Measurements from ENCODE around the gene OSBPL3.
A peak's percentile ranks its signal among the peaks of the same experiment; 100 is the strongest.

OSBPL3 gene

GRCh38 chr7:24894429-24895221, 85.4 kb downstream of the OSBPL3 start:
- no peak for DNase-seq (ENCODE audit: low read depth)

- no peak for DNase-seq (ENCODE audit: low read depth)
Measured at GRCh38 chr7:24891311-24891735, 88.7 kb downstream of the OSBPL3 start.

- DNase-seq (ENCODE audit: low read depth) = no peak
Measured at GRCh38 chr7:24889611-24890010, 90.4 kb downstream of the OSBPL3 start.

- no peak for DNase-seq (ENCODE audit: low read depth)
Measured at GRCh38 chr7:24888653-24889052, 91.3 kb downstream of the OSBPL3 start.

- DNase-seq (ENCODE audit: low read depth) = no peak
Measured at GRCh38 chr7:24885716-24886115, 94.3 kb downstream of the OSBPL3 start.

- no peak for DNase-seq (ENCODE audit: low read depth)
Measured at GRCh38 chr7:24885305-24885704, 94.7 kb downstream of the OSBPL3 start.

- DNase-seq (ENCODE audit: low read depth) = no peak
Measured at GRCh38 chr7:24884401-24884800, 95.6 kb downstream of the OSBPL3 start.

- DNase-seq (ENCODE audit: low read depth) = no peak
Measured at GRCh38 chr7:24883622-24884013, 96.4 kb downstream of the OSBPL3 start.

GRCh38 chr7:24882989-24883621, 96.9 kb downstream of the OSBPL3 start:
- peak; percentile 72 for DNase-seq (ENCODE audit: low read depth)

- no peak for DNase-seq (ENCODE audit: low read depth)
Measured at GRCh38 chr7:24881623-24882022, 98.4 kb downstream of the OSBPL3 start.

GRCh38 chr7:24880886-24881285, 99.1 kb downstream of the OSBPL3 start:
- no peak for DNase-seq (ENCODE audit: low read depth)

GRCh38 chr7:24879291-24879690, 100.7 kb downstream of the OSBPL3 start:
- DNase-seq (ENCODE audit: low read depth) = no peak

- DNase-seq (ENCODE audit: low read depth) = no peak
Measured at GRCh38 chr7:24877790-24878311, 102.1 kb downstream of the OSBPL3 start.

- no peak for DNase-seq (ENCODE audit: low read depth)
Measured at GRCh38 chr7:24874791-24875190, 105.2 kb downstream of the OSBPL3 start.

GRCh38 chr7:24873944-24874343, 106.0 kb downstream of the OSBPL3 start:
- no peak for DNase-seq (ENCODE audit: low read depth)

GRCh38 chr7:24871770-24872169, 108.2 kb downstream of the OSBPL3 start:
- DNase-seq (ENCODE audit: low read depth) = no peak

- no peak for DNase-seq (ENCODE audit: low read depth)
Measured at GRCh38 chr7:24870766-24871165, 109.2 kb downstream of the OSBPL3 start.

GRCh38 chr7:24869572-24869971, 110.4 kb downstream of the OSBPL3 start:
- DNase-seq (ENCODE audit: low read depth) = no peak

GRCh38 chr7:24868741-24869140, 111.2 kb downstream of the OSBPL3 start:
- no peak for DNase-seq (ENCODE audit: low read depth)

GRCh38 chr7:24866004-24866615, 113.9 kb downstream of the OSBPL3 start:
- no peak for DNase-seq (ENCODE audit: low read depth)

GRCh38 chr7:24864214-24864817, 115.7 kb downstream of the OSBPL3 start:
- DNase-seq (ENCODE audit: low read depth) = no peak

GRCh38 chr7:24863626-24864025, 116.4 kb downstream of the OSBPL3 start:
- DNase-seq (ENCODE audit: low read depth) = no peak

GRCh38 chr7:24862461-24862860, 117.5 kb downstream of the OSBPL3 start:
- DNase-seq (ENCODE audit: low read depth) = no peak

Measured in GM04503 (cell line).